CD14-positive monocyte (primary cell): ENCODE data around the gene PSEN1. TPM values are rescaled to one million over a fixed set of nuclear protein-coding genes. Genes with fewer than 3 reads are reported as not detected.

ENCODE experiments used
- DNase-seq, 3 donors: peaks; one replicate each; pipeline ENCODE4 v3.0.0-alpha.2; 2011 to 2022
- H2AFZ ChIP-seq: 2 replicates; pipeline ENCODE4 v1.6.0; 2012; ENCODE audit warnings: mild to moderate bottlenecking, low read depth, low read length, inconsistent platforms; ENCODE audit not compliant: insufficient read depth, poor library complexity, severe bottlenecking
- H3K27ac ChIP-seq, 2 donors: 1 replicate in 1 of 2; 2 replicates in 1 of 2; pipeline ENCODE4 v1.5.1; 2012 to 2013; ENCODE audit warnings: low read length in 2 of 2, control low read depth in 1 of 2, inconsistent platforms in 1 of 2, low read depth in 1 of 2, mild to moderate bottlenecking in 1 of 2
- H3K27me3 ChIP-seq, 2 donors: one replicate each; pipeline versions ENCODE4 v1.6.0 to v1.6.1; 2011 to 2013; ENCODE audit warnings: low read length in 2 of 2; ENCODE audit not compliant: control insufficient read depth in 2 of 2, insufficient read depth in 2 of 2
- H3K36me3 ChIP-seq, 2 donors: replicated peaks in 1 of 2; 1 replicate in 1 of 2; 2 replicates in 1 of 2; pipeline versions ENCODE4 v1.5.1 to v1.6.1; 2012 to 2013; ENCODE audit warnings: low read length in 2 of 2, control low read depth in 1 of 2, inconsistent platforms in 1 of 2, mild to moderate bottlenecking in 1 of 2; ENCODE audit not compliant: insufficient read depth in 2 of 2, control insufficient read depth in 1 of 2
- H3K4me1 ChIP-seq, 2 donors: 1 replicate in 1 of 2; 2 replicates in 1 of 2; pipeline versions ENCODE4 v1.5.1 to v1.6.1; 2012 to 2013; ENCODE audit warnings: low read length in 2 of 2, control low read depth in 1 of 2, inconsistent platforms in 1 of 2, mild to moderate bottlenecking in 1 of 2, moderate library complexity in 1 of 2; ENCODE audit not compliant: insufficient read depth in 2 of 2, control insufficient read depth in 1 of 2
- H3K4me2 ChIP-seq: replicated peaks from 2 replicates; pipeline ENCODE3; 2012; ENCODE audit warnings: low read length, moderate library complexity, mild to moderate bottlenecking; ENCODE audit not compliant: poor library complexity, severe bottlenecking; ENCODE audit errors: extremely low read depth
- H3K4me3 ChIP-seq, 3 experiments: fragments of 200-600 bp in 1 of 3; sonication (generic) in 1 of 3; replicated peaks in 1 of 3; 1 replicate in 2 of 3; 2 replicates in 1 of 3; pipeline ENCODE4 v1.5.1; 2011 to 2013; ENCODE audit warnings: low read length in 3 of 3, mild to moderate bottlenecking in 3 of 3, control low read depth in 2 of 3, low read depth in 2 of 3, inconsistent platforms in 1 of 3, moderate library complexity in 1 of 3
- H3K79me2 ChIP-seq: 2 replicates; pipeline ENCODE4 v1.6.0; 2012; ENCODE audit warnings: mild to moderate bottlenecking, control low read depth, inconsistent platforms, low read length, moderate library complexity; ENCODE audit not compliant: insufficient read depth
- H3K9ac ChIP-seq: 2 replicates; pipeline ENCODE4 v1.6.0; 2017; ENCODE audit warnings: low read length, mild to moderate bottlenecking; ENCODE audit not compliant: insufficient read depth, poor library complexity, severe bottlenecking
- H3K9me3 ChIP-seq, 2 donors: replicated peaks in 1 of 2; 1 replicate in 1 of 2; 2 replicates in 1 of 2; pipeline versions ENCODE4 v1.5.1 to v1.6.1; 2012 to 2013; ENCODE audit warnings: low read length in 2 of 2, control low read depth in 1 of 2; ENCODE audit not compliant: control insufficient read depth in 1 of 2, insufficient read depth in 1 of 2
- H4K20me1 ChIP-seq: 2 replicates; pipeline ENCODE4 v1.6.0; 2012; ENCODE audit warnings: mild to moderate bottlenecking, low read length, control low read depth, moderate library complexity; ENCODE audit not compliant: insufficient read depth
- H3K27ac Mint-ChIP-seq, 7 donors: one replicate each; pipeline ENCODE4 v1.8.0; 2020; ENCODE audit warnings: mild to moderate bottlenecking in 7 of 7, mixed read lengths in 7 of 7, moderate library complexity in 6 of 7, inconsistent platforms in 2 of 7
- H3K27me3 Mint-ChIP-seq, 3 donors: one replicate each; pipeline ENCODE4 v1.8.0; 2021 to 2022; ENCODE audit warnings: low read depth in 3 of 3, mild to moderate bottlenecking in 3 of 3, mixed read lengths in 3 of 3, moderate library complexity in 3 of 3, inconsistent platforms in 1 of 3
- H3K36me3 Mint-ChIP-seq, 2 donors: one replicate each; pipeline ENCODE4 v1.8.0; 2020; ENCODE audit warnings: mixed read lengths in 2 of 2, inconsistent platforms in 1 of 2, mild to moderate bottlenecking in 1 of 2
- H3K4me1 Mint-ChIP-seq: one replicate; pipeline ENCODE4 v1.8.0; 2020; ENCODE audit warnings: mild to moderate bottlenecking, mixed read lengths
- H3K4me3 Mint-ChIP-seq, 2 donors: one replicate each; pipeline ENCODE4 v1.8.0; 2020; ENCODE audit warnings: mild to moderate bottlenecking in 2 of 2, mixed read lengths in 2 of 2, moderate library complexity in 1 of 2
- H3K9me3 Mint-ChIP-seq, 7 donors: one replicate each; pipeline ENCODE4 v1.8.0; 2020 to 2022; ENCODE audit warnings: mixed read lengths in 7 of 7, mild to moderate bottlenecking in 6 of 7, moderate library complexity in 6 of 7, inconsistent platforms in 2 of 7
- WGBS: methylation state at CpG from one replicate; pipeline ENCODE4 v1.1.5; 2013; ENCODE audit warnings: missing lambda C conversion rate; ENCODE audit not compliant: insufficient coverage; 5-methylcytosine and 5-hydroxymethylcytosine counted together
- intact Hi-C, 2 donors: fragments of 100-400 bp; cut with micrococcal nuclease; formaldehyde crosslinking; loops; one replicate each; pipeline versions ENCODE4 v1.15.0 to v1.15.1; 2023
- polyA plus RNA-seq, 3 donors: library from polyadenylated mRNA; depleted of rRNA in 1 of 3; unstranded in 2 of 3; stranded (reverse) in 1 of 3; fragments of 300-500 nt in 2 of 3; fragments of >200 nt in 1 of 3; fragmentation: Illumina TruSeq in 2 of 3; gene quantifications; 1 replicate in 2 of 3; 2 replicates in 1 of 3; pipeline ENCODE4 v1.2.3, GENCODE V29; 2012 to 2021
- TF ChIP-seq, protein P1 (sequence below): fragments of 200-600 bp; IDR thresholded peaks from one replicate; pipeline ENCODE4 v1.8.0; 2022; ENCODE audit warnings: antibody characterized with exemption, mild to moderate bottlenecking

Gene PSEN1
- polyA plus RNA-seq, 3 donors, result 42.4 to 130 (median 85.6) TPM

DNA sequence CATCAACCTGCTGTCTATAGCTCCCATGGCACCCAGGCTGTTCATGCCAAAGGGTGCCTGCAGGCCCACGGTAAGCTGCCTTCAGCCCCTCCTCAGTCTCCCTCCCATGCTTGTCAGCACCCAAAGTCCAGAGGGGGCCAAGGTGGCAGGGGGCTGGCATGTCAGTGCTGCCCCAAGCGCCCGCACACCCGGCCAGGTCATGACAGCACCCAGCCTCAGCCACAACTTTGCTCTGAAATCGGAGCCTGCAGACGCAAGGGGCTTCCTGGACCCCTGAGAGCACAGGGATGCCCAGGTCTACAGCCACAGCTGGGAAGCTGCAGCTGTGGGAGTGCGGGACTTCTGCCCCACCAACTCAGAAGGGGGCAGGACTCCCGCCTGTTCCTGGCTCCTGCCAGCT is 72.5 kb downstream of the PSEN1 start:
- Histone ChIP-seq H3K36me3 (peaks cover 95 to 98% of the 10 kb centered on the region in 2 donors), H3K4me2 (no peak overlapping the region), H3K4me1 (no peaks in the 10 kb centered on the region), H2AFZ (no peak overlapping the region), H3K9ac (no peak overlapping the region), H3K4me3 (no peak overlapping the region), H3K9me3 (no peaks in the 10 kb centered on the region), H4K20me1 (peaks cover 93% of the 10 kb centered on the region), H3K79me2 (no peaks in the 10 kb centered on the region), H3K27me3 (no peaks in the 10 kb centered on the region), H3K27ac (no peak overlapping the region)
- DNase-seq, result no peak
- TF ChIP-seq, protein P1, sequence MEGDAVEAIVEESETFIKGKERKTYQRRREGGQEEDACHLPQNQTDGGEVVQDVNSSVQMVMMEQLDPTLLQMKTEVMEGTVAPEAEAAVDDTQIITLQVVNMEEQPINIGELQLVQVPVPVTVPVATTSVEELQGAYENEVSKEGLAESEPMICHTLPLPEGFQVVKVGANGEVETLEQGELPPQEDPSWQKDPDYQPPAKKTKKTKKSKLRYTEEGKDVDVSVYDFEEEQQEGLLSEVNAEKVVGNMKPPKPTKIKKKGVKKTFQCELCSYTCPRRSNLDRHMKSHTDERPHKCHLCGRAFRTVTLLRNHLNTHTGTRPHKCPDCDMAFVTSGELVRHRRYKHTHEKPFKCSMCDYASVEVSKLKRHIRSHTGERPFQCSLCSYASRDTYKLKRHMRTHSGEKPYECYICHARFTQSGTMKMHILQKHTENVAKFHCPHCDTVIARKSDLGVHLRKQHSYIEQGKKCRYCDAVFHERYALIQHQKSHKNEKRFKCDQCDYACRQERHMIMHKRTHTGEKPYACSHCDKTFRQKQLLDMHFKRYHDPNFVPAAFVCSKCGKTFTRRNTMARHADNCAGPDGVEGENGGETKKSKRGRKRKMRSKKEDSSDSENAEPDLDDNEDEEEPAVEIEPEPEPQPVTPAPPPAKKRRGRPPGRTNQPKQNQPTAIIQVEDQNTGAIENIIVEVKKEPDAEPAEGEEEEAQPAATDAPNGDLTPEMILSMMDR, result no peak
- no peaks in the 10 kb centered on the region for H3K27me3 Mint-ChIP-seq
- peaks cover 0 to 4% (median 0%) of the 10 kb centered on the region in 7 donors for H3K9me3 Mint-ChIP-seq
- WGBS, result 99% methylated on average over 8 of the region's 8 CpGs
- no peaks in the 10 kb centered on the region for H3K4me1 Mint-ChIP-seq
- H3K36me3 Mint-ChIP-seq, result peaks cover 81 to 92% of the 10 kb centered on the region in 2 donors
- H3K4me3 Mint-ChIP-seq, result no peak overlapping the region
- intact Hi-C loops, result loop anchor here in 1 of 2 donors (10.0 kb wide), 1 partner anchor 104 kb away; no protein-coding TSS in a partner anchor
- peak overlapping the region in 1 of 7 donors; percentile 68 for H3K27ac Mint-ChIP-seq

DNA sequence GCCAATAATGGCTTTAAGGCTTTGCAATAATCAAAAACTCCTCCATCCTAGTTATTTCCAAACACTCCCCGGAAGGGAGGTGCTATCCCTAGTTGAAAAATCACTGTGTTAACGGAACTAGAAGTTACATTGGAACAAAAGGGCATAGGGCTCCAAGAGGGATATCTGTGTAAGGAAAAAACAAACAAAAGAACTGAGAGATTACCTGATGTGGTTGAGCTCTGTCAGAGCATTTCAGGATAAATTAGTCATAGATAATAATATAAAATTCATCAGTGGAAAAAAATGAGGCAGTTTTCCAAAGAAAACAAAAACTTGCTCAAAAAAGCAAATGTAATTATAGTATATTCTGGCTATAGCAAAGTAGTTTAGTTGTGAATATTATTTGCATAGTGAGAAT is 73.6 kb downstream of the PSEN1 start:
- H3K27me3 Mint-ChIP-seq, result no peaks in the 10 kb centered on the region
- Histone ChIP-seq H3K79me2 (no peaks in the 10 kb centered on the region), H3K9ac (no peak overlapping the region), H3K27me3 (no peaks in the 10 kb centered on the region), H3K4me2 (no peak overlapping the region), H3K27ac (no peak overlapping the region), H3K36me3 (peaks cover 93 to 98% of the 10 kb centered on the region in 2 donors), H3K4me1 (no peaks in the 10 kb centered on the region), H4K20me1 (peaks cover 93% of the 10 kb centered on the region), H3K9me3 (no peaks in the 10 kb centered on the region), H2AFZ (no peak overlapping the region), H3K4me3 (no peak overlapping the region)
- H3K27ac Mint-ChIP-seq, result no peak overlapping the region
- TF ChIP-seq, protein P1, result no peak
- intact Hi-C loops, result loop anchor here in 1 of 2 donors (10.0 kb wide), 1 partner anchor 105 kb away; no protein-coding TSS in a partner anchor
- no peak overlapping the region for H3K4me3 Mint-ChIP-seq
- WGBS, result no CpG with 5 or more reads among the region's 2 CpGs
- H3K4me1 Mint-ChIP-seq, result no peaks in the 10 kb centered on the region
- H3K9me3 Mint-ChIP-seq, result peaks cover 0 to 4% (median 0%) of the 10 kb centered on the region in 7 donors
- DNase-seq, result no peak
- peaks cover 83 to 94% of the 10 kb centered on the region in 2 donors for H3K36me3 Mint-ChIP-seq
